NOMO-1 treated with DMSO at 0.1 percent for 48 hours (cell line): Measurements from ENCODE around the gene SLC9A8.
"Not testable (repeated sequence)": the region's sequence is repeated elsewhere in the genome, so short reads cannot be mapped to it uniquely, and the experiment has no call there.

Experiments
- DNase-seq: peaks from one replicate; lab custom pipeline; 2025; ENCODE audit not compliant: unreplicated experiment; lab: John Stamatoyannopoulos, UW

The SLC9A8 gene, protein sequence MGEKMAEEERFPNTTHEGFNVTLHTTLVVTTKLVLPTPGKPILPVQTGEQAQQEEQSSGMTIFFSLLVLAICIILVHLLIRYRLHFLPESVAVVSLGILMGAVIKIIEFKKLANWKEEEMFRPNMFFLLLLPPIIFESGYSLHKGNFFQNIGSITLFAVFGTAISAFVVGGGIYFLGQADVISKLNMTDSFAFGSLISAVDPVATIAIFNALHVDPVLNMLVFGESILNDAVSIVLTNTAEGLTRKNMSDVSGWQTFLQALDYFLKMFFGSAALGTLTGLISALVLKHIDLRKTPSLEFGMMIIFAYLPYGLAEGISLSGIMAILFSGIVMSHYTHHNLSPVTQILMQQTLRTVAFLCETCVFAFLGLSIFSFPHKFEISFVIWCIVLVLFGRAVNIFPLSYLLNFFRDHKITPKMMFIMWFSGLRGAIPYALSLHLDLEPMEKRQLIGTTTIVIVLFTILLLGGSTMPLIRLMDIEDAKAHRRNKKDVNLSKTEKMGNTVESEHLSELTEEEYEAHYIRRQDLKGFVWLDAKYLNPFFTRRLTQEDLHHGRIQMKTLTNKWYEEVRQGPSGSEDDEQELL

DNA sequence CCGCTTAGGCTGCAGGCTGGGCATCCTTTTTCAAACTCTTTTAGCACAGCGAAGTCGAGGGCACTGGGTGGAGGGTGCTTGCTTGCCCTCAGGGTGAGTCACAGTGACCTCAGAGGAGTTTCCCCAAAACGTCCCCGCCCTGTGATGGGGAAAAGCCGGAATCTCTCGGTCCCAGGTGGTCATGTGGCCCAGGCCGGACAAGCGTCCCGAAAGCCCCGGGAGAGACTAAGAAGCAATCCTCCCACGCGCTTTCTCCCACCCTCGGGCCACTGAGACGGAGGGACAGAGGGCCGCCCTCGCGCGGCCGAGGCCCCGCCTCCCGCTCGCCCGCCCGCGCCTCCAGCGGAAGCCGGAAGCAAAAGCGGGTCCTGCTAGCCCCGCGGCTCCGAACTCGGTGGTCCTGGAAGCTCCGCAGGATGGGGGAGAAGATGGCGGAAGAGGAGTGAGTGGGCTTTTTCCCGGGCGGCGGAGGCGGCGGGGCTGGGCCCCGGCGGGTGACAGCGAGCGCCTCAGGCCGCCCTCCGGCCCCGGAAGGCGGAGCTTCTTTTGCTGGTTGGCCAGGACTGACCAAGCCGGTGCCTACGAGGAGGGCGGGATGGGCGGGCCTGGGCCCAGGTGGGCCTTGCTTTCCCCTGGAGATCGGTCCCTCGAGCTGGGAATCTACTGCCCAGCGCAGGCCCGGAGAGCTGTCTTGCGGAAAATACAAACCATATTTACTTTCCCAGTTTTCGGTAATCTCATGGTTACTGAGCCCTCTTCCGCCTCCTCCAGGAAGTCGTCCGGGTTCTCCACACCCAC lies at the start of gene SLC9A8:
SLC9A8 (plus strand) TSS at position 322 of the 798 bp plus-strand sequence; CDS start at position 417, 95 bp downstream.
- DNase-seq = peak; percentile 83

DNA sequence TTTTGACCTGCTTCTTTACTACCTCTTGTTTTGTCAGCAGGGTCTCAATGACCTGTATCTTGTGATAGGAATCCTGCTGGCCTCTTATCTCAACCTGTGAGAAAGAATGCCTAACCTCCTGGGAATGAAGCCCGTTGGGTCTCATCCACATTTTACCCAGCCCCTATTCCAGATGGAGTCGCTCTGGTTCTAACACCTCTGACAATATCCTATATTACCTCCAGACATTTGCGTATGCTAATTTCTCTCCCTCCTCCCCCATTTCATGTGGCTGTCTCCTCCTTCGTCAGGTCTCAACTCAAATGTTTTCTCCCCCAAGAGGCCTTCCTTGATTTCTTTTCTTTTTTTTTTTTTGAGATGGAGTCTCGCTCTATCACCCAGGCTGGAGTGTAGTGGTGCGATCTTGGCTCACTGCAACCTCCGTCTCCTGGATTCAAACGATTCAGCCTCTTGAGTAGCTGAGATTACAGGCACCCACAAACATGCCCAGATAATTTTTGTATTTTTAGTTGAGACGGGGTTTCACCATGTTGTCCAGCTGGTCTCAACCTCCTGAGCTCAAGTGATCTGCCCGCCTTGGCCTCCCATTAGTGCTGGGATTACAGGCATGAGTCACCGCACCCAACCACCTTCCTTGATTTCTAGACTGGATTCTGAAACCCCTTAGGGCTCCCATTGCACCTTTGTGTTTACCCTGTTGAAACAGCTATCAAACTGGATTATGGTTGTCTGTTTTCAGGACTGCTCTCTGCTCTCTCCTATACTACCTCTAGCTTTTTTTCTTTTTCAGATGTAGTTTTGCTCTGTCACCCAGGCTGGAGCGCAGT lies 49.5 kb upstream of the SLC9A8 start:
- DNase-seq = no peak

DNA sequence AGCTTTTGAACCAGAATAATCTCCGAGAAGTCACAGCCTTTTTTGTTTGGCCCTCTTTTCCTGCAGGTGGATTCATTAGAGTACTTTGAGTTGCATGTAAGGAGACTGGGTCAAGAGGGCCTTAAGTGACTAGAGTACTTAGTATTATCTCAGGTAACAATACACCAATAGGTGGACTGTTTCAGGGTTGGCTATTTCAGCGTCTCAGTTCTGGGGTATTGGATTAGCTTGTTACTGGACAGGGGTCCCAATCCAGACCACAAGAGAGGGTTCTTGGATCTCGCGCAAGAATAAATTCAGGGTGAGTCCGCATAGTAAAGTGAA lies 47.3 kb upstream of the SLC9A8 start:
- DNase-seq = no peak

DNA sequence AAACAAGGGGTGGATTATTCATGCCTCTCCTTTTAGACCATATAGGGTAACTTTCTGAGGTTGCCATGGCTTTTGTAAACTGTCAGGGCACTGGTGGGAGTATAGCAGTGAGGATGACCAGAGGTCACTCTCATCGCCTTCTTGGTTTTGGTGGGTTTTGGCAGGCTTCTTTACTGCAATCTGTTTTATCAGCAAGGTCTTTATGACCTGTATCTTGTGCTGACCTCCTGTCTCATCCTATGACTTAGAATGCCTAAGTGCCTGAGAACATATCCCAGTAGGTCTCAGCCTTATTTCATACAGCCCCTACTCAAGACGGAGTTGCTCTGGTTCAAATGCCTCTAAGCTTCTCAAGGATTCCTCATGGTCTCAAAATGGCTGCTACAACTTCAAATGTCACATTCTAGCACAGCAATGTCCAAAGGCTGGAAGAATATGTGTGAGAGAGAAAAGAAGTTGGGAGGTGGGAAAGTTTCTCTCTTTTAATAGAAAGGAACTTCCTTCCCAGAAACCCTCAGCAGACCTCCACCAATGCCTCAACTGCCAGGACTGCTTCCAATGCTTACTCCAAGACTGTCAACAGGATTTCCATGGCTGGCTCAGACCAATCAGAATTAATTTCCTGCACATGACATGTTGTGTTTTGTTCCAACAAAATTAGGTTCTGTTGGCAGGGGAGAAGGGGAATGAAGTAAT lies 46.6 kb upstream of the SLC9A8 start:
- peak; percentile 38 for DNase-seq

DNA sequence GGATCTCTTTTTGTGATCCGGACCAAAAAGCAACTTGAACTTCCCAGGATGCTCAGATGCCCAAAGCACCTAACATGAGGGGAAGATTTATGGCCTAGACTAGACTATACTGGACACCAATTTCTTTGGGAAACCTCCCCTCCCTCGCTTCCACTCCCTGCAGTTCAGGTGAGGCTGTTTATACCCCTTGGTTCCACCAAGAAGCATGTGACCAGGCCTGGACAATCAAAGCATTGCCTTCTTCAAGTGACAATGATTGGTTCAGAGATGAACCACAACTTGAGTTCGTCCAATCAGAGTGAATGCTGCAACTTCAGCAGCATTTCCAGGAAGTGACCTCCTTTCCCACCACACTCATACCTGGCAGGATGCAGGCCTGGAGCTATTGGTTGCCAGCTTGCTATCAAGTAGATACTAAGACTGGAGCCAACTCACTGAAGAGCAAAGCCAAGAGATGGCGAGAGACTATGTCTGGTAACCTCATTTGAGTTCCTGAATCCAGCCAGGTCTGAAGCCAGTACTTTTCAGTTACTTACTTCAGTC lies 45.6 kb upstream of the SLC9A8 start:
- no peak for DNase-seq

DNA sequence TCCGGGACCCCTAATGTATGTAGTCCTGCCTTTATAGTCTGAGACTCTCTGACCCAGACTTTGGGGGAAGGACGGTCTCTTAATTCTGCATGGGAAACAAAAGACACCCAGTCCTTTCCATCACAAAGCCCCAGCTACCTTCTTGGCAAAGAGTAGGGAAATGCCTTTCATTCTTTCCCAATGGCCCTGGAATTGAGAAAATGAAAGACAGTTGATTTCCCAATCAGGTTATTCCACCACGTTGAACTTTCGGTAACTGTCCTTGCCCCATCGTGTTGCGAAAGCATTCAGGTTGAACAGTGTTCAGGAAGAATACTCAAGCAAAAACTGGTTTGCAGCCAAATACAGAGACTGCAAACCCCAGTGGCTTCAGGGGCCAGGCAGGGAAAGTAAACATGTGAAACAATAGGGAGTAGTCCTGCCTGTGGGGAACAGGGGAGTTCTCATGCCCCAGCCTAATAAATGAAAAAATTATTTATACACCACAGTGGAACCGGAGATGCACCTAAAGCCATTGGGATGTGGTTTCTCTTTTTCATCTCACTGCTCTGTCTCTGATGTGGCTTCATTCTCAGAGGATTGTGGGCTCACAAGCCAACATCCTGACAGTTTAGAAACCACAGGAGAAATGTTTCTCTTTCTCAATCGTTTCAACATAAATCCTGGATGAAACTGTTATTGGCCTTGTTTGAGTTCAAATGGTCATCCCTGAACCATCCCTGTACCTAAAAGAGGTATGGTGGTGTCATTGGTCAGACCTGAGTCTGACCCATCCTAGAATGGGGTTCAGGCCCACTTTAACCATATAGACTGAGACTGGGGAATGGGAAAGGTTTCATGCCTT lies 44.2 kb upstream of the SLC9A8 start:
- DNase-seq = peak; percentile 96

DNA sequence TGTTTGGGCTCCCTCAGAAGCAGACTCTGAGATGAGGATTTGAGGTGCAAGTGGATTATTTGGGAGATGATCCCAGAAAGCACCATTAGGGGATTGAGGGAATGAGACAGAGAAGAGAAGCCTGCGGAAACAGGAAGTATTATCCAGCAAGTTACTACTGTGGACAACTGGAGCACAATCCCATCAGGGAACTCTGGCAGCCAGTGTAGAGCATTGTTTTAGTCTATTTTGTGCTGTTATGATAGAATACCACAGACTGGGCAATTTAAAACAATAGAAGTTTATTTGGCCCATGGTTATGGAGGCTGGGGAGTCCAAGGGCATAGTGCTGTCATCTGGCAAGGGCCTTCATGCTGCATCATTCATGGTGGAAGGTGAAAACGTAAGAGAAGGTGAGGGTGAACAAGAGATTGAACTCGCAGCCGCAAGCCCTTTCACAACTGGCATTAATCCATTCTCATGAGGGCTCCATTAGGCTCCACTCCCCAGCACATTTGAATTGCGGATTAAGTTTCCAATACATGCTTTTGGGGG lies 43.5 kb upstream of the SLC9A8 start:
- DNase-seq = no peak

DNA sequence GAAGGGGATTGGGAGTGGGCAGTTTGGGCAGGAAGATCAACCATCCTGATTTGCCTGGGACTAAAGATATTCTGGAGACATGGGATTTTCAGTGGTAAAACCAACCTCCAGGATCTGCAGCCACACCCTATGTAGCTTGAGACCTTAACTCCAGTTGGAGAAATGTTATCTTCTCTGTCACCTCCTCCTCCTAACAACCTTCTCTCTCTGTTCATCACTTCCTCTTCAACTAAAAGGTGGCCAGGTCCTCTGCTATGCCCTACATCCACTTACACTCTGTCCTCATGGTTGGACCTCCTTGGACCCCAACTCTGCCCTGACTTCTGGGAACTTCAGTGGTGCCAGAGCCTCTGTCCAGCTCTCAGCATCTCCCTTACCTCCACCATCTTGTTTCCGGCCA lies 42.0 kb upstream of the SLC9A8 start:
- peak; percentile 30 for DNase-seq

DNA sequence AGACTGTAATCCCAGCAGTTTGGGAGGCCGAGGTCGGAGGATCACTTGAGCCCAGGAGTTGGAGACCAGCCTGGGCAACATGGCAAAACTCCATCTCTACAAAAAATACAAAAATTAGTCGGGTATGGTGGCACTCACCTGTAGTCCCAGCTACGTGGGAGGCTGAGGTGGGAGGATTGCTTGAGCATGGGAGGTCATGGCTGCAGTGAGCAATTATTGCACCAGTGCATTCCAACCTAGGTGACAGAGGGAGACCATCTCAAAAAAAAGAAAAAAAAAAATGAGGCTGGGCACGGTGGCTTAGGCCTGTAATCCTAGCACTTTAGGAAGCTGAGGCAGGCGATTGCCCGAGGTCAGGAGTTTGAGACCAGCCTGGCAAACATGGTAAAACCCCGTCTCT lies 38.4 kb upstream of the SLC9A8 start:
- DNase-seq = not testable (repeated sequence)

DNA sequence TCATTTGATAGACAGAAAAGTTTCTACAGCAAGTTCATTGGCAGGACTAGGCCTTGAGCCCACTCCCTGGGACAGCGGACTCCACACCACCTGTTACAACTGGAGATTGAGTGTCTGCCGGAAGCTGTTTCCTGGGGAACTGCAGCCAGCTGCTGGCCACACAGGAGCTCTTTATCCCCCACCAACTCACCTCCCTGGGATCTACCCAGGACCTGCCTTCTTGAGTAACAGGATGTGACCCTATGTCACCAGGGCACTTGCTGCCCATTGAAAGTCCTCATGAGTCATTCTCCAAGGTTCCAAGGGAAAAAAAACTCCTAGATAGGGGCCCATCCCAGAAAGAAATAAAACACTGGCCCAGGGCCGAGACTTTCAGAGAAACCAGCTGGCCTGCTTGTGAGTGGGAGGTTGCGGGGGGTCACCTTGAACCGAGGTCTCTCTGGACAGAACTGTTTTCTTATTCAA lies 37.4 kb upstream of the SLC9A8 start:
- no peak for DNase-seq

DNA sequence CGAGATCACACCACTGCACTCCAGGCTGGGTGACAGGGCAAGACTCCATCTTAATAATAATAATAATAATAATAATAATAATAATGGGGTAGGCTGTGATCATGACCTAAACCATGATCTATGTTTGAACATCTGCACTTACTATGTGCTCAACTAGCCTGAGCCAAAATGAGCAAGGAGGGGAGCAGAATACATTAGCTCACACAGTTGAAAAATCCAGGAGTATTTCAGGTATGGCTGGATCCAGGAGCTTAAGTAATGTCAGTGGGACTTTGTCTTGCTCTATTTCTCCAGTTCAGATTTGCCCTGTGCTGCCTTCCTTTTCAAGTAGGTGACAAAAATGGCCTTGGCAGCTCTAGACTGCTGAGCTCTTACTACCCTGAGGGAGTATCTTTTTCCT lies 32.7 kb upstream of the SLC9A8 start:
- DNase-seq = no peak

DNA sequence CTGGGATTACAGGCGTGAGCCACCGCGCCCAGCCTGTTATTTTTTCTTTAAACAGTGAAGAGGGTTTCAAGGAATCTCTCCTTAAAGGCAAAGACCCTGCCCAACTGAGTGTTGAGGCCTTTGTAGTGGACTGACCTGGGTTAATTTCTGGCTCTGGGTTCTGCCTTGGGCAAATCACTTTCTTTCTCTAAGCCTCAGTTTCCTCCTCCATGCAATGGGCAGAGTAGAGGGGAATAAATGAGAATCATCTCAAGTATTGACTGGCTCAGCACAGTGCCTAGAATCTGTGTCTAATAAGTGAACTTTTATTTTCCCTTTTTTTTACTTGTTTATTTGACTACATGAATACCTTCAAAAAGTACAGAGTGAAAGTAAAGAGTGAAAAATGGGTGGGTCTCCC lies 31.0 kb upstream of the SLC9A8 start:
- no peak for DNase-seq

DNA sequence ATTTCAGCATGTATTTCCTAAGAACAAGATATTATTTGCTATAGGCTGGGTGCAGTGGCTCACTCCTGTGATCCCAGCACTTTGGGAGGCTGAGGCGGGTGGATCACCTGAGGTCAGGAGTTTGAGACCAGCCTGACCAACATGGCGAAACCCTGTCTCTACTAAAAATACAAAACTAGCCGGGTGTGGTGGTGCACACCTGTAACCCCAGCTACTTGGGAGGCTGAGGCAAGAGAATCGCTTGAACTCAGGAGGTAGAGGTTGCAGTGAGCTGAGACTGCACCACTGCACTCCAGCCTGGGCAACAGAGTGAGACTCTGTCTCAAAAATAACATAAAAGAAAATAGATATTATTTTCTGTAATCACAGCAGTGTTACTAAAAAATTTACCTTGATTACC lies 30.2 kb upstream of the SLC9A8 start:
- not testable (repeated sequence) for DNase-seq

DNA sequence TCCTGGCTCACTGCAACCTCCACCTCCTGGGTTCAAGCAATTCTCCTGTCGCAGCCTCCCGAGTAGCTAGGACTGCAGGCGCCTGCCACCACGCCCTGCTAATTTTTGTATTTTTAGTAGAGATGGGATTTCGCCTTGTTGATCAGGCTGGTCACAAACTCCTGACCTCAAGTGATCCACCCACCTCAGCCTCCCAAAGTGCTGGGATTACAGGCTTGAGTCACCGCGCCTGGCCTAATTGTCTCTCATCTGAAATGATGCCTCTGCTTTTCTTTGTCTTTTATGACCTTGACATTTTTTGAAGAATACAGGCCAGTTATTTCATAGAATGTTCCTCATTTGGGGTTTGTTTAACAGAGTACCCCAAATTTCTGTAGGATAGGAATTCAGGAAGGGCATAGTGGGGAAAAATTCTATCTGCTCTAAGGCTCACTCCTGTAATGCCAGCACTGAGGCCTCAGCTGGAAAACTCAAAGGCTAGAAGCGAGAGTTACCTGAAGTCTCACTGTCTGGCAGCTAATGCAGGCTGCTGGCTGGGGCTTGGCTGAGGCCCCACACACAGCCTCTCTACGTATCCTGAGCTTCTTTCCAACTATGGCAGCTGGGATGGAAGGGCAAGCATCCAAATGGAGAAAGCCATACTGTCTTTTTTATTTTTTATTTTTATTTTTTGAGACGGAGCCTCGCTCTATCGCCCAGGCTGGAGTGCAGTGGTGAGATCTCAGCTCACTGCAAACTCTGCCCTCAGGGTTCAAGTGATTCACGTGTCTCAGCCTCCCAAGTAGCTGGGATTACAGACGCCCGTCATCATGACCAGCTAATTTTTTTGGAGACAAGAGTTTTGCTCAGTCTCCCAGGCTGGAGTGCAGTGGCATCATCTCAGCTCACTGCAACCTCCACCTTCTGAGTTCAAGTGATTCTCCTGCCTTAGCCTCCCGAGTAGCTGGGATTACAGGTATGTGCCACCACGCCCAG lies 29.3 kb upstream of the SLC9A8 start:
- not testable (repeated sequence) for DNase-seq

DNA sequence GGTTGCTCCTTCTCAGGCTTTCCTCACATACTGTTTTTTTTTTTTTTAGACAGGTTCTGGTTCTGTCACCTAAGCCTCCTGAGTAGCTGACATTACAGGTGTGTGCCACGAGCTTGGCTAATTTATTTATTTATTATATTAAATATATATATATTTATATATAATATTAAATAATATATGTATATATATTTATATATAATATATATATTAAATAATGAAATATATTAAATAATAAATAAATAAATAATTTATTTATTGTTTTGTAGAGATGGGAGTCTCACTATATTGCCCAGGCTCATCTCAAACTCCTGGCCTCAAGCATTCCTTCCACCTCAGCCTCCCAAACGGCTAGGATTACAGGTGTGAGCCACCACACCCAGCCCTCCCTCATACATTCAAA lies 28.3 kb upstream of the SLC9A8 start:
- DNase-seq = no peak

DNA sequence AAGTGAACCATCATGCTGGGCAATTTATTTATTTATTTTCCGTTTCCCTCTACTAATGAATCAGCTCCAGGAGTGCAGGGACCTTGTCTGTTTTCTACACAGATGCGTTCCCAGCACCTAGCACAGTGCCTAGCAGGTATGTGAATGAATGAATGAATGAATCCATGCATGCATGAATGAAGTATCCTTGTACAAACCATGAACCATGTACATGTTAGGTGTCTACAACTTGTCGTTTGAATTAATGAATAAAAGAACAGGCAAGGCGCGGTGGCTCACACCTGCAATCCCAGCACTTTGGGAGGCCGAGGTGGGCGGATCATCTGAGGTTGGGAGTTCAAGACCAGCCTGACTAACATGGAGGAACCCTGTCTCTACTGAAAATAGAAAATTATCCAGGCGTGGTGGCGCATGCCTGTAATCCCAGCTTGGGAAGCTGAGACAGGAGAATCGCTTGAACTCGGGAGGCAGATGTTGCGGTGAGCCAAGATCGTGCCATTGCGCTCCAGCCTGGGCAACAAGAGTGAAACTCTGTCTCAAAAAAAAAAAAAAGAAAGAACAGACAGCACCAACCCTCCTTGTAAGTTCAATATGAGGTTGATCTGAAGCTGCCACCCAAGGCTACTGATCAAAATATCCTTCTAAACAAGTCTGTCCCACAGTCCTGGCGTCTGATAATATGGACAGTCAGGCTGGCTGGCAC lies 27.3 kb upstream of the SLC9A8 start:
- no peak for DNase-seq

DNA sequence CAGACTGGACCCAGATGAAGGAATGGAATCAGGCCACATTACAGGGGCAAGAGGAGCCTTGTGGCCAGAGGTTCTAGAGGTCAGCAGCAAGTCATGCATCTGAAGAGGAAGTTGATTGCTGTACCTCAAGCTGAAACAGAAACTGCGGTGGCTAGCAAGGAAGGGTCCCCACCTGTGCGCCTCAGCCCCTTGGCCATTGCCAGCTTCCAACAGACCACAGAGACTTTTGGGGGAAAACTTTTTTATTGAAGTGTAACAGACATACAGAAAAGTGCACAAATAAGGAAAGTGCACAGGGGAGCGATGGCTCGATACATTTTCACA lies 26.8 kb upstream of the SLC9A8 start:
- DNase-seq = peak; percentile 80
